Stimulated activated effector memory CD8-positive, alpha-beta T cell treated with anti-CD3 and anti-CD28 coated beads, Interleukin-12 subunit alpha, Interleukin-12 subunit beta, amount 100 ng/mL, for 72 hours (primary cell): ENCODE measurements around the gene WDR54.

Experiments used
- ATAC-seq: fragments of 150-1000 bp; cut with Tn5 transposase; 2 replicates; pipeline ENCODE4 v1.10.0; 2021
- DNase-seq, 2 donors: peaks; one replicate each; pipeline ENCODE4 v3.0.0; 2021 to 2022; ENCODE audit warnings: low spot score in 2 of 2
- H3K27ac Mint-ChIP-seq: one replicate; pipeline ENCODE4 v1.8.0; 2022; ENCODE audit warnings: mild to moderate bottlenecking, mixed read lengths
- H3K36me3 Mint-ChIP-seq: one replicate; pipeline ENCODE4 v1.8.0; 2022; ENCODE audit warnings: mild to moderate bottlenecking, mixed read lengths
- H3K4me1 Mint-ChIP-seq: one replicate; pipeline ENCODE4 v1.8.0; 2022; ENCODE audit warnings: mixed read lengths
- H3K4me3 Mint-ChIP-seq: one replicate; pipeline ENCODE4 v1.8.0; 2022; ENCODE audit warnings: mild to moderate bottlenecking, mixed read lengths
- H3K9me3 Mint-ChIP-seq: one replicate; pipeline ENCODE4 v1.8.0; 2022; ENCODE audit warnings: mixed read lengths

Gene WDR54

DNA sequence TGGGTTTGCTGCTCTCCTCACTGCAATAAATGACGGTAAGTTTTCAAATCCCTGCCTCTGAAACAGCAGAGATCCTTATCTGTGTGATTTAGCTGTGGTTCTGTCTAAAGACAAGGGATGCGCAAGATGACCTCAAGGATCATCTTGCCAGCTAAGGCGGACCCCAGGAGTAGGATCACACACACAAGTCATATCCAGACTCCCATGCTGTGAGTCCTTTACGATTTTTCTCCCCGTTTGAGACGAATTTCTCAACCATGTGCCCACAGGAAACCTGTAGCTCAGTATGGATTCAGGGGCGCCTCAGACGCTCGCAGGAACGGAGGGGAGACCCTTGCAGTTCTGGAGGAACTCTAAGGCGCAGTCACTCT, 30.3 kb upstream of the WDR54 start:
- Mint-ChIP-seq H3K27ac (peak overlapping the region; percentile 97), H3K36me3 (no peaks in the 10 kb centered on the region), H3K4me1 (no peaks in the 10 kb centered on the region), H3K9me3 (no peaks in the 10 kb centered on the region), H3K4me3 (peak overlapping the region; percentile 75)
- DNase-seq (no peak), ATAC-seq (peak; percentile 16)

DNA sequence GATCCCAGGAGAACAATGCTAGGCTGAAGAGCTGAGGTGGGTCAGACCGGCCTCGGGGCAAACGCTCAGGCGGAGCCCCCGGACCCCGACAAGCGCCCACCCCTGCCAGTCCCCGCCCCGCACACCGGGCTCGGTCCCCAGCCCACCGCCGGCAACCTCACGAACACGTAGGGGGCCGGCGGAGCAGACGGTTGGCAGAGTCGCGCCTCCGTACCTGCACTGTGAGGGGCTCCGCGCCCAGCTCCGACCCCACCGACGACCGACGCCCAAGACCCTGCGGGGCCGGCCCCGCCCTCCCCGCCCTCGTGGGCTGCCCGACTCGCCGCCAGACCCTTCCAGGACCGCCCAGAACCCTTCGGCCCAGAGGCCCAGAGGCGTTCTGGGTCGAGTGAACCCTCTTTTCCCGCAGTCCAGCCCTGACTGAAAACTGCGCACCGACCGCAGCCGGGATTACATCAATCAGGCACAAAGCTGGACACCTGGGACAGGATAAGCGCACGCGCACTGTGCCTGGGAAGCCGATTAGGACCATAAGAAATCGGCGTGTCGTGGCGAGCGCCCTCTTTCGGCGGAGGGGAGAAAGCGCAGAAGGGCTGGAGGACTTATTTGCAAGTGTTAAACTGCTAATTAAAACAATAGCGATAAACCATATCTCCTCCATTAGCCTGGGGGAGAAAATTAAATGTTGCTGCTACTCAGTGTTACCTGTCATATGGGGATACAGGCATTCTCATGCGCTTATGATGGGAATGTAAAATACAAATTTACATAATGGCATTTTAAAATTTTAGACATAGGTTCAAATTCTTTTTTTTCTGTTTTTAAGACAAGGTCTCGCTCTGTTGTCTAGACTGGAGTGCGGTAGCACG, 29.7 kb upstream of the WDR54 start:
- Mint-ChIP-seq H3K27ac (peak overlapping the region; percentile 97), H3K4me3 (peak overlapping the region; percentile 75), H3K36me3 (no peaks in the 10 kb centered on the region), H3K4me1 (no peaks in the 10 kb centered on the region), H3K9me3 (no peaks in the 10 kb centered on the region)
- DNase-seq: peak; percentile 98 to 99
- peak; percentile 66 for ATAC-seq

DNA sequence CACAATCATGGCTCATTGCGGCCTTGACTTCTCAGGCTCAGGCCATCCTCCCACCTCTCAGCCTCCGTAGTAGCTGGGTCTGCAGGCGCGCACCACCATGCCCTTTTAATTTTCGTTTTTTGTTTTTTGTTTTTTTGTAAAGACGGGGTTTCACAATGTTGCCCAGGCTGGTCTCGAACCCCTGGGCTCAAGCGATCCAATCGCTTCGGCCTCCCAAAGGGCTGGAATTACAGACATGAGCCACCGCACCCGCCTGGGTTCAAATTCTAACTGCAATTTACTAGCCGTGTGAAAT, 29.1 kb upstream of the WDR54 start:
- ATAC-seq: no peak
- Mint-ChIP-seq H3K4me3 (peak overlapping the region; percentile 75), H3K36me3 (no peaks in the 10 kb centered on the region), H3K9me3 (no peaks in the 10 kb centered on the region), H3K27ac (peak overlapping the region; percentile 97), H3K4me1 (no peaks in the 10 kb centered on the region)
- no peak for DNase-seq

DNA sequence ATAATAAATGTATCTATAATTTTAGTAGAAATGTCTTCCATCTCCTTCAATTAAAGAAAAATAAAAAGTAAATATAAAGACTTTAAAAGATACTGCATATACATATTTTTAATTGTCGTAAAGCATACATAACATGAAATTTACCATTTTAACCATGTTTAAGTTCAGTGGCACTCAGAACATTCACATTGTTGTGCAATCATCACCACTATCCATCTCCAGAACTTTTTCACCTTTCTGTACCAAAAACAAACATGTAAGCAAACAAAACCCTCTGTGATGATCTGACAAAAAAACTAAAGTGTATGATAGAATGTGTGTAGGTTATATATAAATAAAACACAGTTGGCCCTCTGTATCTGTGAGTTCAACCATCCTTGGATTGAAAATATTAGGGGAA, 28.0 kb upstream of the WDR54 start:
- H3K4me3 Mint-ChIP-seq: no peak overlapping the region
- H3K4me1 Mint-ChIP-seq: no peaks in the 10 kb centered on the region
- no peak for ATAC-seq
- H3K9me3 Mint-ChIP-seq: no peaks in the 10 kb centered on the region
- no peaks in the 10 kb centered on the region for H3K36me3 Mint-ChIP-seq
- no peak overlapping the region for H3K27ac Mint-ChIP-seq
- no peak for DNase-seq

DNA sequence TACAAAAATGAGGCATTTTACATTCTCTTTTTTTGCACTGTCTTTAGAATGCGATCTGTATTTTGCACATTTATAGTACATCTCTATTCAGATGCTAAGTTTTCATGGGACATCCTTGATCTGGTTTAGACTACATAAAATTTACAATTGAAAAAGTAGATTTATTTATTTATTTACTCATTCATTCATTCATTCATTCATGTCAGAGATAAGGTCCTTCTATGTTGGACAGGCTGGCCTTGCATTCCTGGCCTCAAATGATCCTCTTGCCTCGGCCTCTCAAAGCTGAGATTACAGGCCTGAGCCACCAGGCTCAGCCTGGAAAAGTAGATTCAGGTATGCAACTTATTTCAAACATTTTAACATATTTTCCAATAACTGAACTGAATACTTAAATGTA, 25.4 kb upstream of the WDR54 start:
- no peak overlapping the region for H3K27ac Mint-ChIP-seq
- ATAC-seq (no peak), DNase-seq (no peak)
- no peaks in the 10 kb centered on the region for H3K36me3 Mint-ChIP-seq
- H3K9me3 Mint-ChIP-seq: no peaks in the 10 kb centered on the region
- no peak overlapping the region for H3K4me3 Mint-ChIP-seq
- no peaks in the 10 kb centered on the region for H3K4me1 Mint-ChIP-seq

DNA sequence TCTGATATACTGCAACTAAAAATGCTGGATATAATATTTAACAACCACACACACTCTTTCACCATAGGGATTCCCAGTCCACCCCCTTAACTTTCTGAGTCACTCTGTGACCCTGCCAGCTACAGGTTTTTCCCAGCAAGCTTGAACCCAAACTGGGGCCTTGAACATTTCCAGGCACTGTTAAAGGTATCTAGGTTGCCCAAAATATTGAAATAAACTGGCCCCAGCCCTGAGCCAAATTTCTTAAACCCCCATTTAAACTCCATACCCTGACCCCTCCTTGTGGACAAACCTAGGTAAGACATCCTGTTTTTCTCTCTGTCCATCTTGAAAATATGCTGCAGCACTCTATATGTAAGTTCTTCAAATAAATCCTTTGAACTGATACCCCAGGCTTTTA, 21.7 kb upstream of the WDR54 start:
- H3K9me3 Mint-ChIP-seq: no peaks in the 10 kb centered on the region
- DNase-seq (no peak), ATAC-seq (peak; percentile 43)
- H3K4me1 Mint-ChIP-seq: no peaks in the 10 kb centered on the region
- no peak overlapping the region for H3K4me3 Mint-ChIP-seq
- no peak overlapping the region for H3K27ac Mint-ChIP-seq
- H3K36me3 Mint-ChIP-seq: no peaks in the 10 kb centered on the region

DNA sequence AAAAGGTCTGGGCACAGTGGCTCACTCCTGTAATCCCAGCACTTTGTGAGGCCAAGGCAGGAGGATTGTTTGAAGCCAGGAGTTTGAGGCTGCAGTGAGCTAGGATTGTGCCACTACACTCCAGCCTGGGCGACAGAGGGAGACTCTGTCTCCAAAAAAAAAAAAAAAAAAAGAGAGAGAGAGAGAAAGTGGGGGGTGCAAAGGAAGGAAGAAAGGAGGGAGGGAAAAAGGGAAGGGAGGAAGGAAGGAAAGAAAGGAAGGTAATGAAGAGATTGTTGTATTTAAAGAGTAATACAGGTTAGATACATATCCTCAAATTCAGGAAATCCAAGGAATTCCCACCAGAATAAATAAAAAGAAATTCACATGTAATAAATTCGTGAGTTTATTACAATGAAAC, 19.6 kb upstream of the WDR54 start:
- no peak for DNase-seq
- Mint-ChIP-seq H3K9me3 (no peaks in the 10 kb centered on the region), H3K27ac (no peak overlapping the region), H3K4me3 (no peak overlapping the region), H3K4me1 (no peaks in the 10 kb centered on the region), H3K36me3 (no peaks in the 10 kb centered on the region)
- ATAC-seq: no peak

DNA sequence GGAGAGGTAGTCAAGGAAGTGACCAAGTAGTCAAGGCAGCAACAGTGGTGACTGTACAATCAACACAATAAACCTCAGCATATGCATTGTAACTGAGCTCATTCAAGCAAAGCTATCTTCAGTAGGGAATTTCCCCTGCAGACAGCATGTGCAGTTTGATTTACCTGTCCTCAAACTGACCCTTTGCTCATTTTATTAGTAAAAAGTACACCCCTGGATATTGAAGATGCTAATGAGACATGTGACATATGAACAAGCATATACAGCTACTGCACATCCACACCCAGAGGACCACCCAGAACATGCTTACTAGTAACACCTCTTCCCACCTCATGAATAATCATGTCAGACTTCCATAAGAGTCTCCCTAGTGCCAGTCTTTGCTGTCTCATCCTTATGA, 15.5 kb upstream of the WDR54 start:
- Mint-ChIP-seq H3K27ac (no peak overlapping the region), H3K4me1 (no peaks in the 10 kb centered on the region), H3K9me3 (no peaks in the 10 kb centered on the region), H3K4me3 (no peak overlapping the region), H3K36me3 (no peaks in the 10 kb centered on the region)
- DNase-seq: no peak
- peak; percentile 67 for ATAC-seq

DNA sequence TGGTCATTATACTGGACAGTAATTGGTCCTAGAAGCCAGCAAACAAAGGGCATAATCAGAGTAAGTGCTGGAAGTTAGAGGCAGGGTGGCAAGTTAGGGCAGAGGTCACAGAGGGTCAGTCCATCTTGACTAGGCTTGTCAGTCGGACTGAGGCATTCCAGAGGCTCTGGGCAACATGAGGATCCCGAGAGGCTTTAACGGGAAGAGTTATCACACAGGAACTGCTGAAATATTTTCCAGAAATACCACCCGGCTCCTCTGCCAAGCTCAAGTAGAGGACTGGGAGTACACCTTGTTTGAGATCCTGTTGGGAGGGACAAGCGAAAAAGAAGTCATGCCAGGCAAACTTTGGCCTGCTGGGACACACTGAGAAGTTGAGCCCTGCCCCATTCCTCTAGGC, 13.8 kb upstream of the WDR54 start:
- DNase-seq (no peak), ATAC-seq (no peak)
- H3K9me3 Mint-ChIP-seq: no peaks in the 10 kb centered on the region
- H3K4me1 Mint-ChIP-seq: no peaks in the 10 kb centered on the region
- no peak overlapping the region for H3K4me3 Mint-ChIP-seq
- no peaks in the 10 kb centered on the region for H3K36me3 Mint-ChIP-seq
- H3K27ac Mint-ChIP-seq: no peak overlapping the region

DNA sequence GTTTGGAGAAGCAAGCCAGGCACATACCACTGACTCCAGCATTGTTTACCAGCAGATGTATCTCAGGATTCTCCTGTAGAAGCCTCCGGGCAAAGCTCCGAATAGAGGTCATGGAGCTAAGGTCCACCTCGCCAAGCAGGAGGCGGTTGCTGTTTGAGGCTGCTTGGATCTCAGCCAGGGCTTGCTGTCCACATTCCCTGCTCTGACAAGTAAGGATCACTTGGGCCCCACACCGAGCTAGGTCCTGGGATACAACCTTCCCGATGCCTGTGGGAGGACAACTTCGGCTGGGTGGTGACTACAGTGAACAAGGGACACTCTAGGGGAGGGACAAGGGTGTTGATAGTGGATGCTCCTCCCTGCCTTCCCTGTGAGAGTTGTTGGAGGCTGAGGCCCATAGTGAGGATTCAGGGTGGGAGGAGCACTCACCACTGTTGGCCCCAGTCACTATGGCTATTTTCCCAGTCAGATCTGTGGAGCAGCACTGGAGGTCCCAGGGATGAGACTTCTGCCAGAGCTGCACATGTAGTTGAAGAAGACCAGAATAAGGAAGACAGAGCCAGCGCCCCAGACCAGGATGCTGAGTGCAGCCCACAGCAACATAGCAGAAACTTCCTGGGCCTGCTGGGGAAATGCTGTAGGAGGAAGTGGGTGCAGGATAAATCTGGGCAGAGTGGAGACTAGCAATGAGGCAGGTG, 8.4 kb upstream of the WDR54 start:
- ATAC-seq: no peak
- Mint-ChIP-seq H3K4me3 (no peak overlapping the region), H3K4me1 (no peaks in the 10 kb centered on the region), H3K9me3 (no peaks in the 10 kb centered on the region), H3K27ac (peak overlapping the region; percentile 11), H3K36me3 (no peaks in the 10 kb centered on the region)
- DNase-seq: no peak

DNA sequence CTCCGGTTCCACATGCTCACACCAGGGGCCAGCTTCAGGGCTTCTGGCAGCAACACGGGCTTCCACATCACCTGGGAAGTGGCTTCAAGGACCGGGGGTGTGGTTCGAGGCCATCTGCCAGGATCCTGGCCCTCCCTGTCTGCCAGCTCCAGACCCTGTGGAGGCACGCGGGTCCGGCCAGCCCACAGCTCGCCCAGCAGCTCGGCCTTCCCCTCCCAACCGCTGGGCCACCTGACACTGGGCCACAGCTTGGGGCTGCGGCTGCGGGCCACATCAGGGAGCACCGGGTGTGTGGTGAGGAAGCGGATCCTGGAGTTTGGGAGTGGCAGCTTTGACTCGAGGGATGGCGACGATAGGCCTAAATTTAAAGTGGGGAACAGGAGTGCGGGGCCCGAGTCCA, 7.1 kb upstream of the WDR54 start:
- no peak for DNase-seq
- no peak for ATAC-seq
- Mint-ChIP-seq H3K9me3 (no peaks in the 10 kb centered on the region), H3K27ac (no peak overlapping the region), H3K4me1 (no peaks in the 10 kb centered on the region), H3K36me3 (no peaks in the 10 kb centered on the region), H3K4me3 (peak overlapping the region; percentile 52)

DNA sequence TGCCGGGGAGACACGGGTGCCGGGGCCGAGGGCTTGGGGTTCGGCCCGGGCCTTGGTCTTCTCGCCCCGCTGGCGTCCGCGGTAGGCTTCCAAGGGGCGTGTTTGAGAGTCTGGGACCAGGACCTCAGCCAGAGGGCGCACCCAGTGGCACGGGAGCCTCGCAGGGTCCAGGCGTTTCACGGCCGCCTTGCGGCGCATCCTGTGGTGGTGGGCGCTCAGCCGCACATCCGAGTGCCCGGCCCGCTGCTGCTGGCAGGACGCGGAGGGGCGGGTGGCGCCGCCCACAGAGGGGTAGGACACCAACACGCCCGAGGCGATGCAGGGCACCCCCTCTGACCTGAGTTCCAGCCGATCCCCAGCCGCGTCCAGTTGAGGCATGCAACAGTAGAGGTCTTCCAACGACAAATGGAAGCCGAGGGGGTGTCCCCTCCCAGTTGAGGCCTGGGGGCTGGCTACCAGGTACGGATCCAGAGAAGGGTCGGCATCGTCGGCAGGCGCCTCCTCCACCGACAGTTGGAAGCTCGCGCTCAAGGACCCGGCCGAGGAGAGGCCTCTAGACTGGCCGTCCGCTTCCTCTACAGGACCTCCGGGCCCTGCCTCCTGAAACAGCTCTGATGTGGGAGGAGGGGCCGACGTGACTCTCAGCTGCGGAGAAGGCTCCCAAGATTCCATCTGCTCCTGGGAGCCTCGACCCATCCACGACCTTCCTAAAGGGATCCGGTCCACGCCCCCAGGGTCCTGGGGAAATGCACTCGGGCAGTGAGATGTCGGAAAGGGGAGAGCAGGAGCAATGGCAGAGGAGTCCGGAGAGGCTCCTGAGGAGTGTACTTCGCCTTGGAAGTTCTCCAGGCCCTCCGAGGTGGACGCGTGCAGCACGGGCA, 6.4 kb upstream of the WDR54 start:
- no peak overlapping the region for H3K27ac Mint-ChIP-seq
- no peaks in the 10 kb centered on the region for H3K9me3 Mint-ChIP-seq
- peaks cover 1% of the 10 kb centered on the region for H3K4me1 Mint-ChIP-seq
- peak overlapping the region; percentile 52 for H3K4me3 Mint-ChIP-seq
- ATAC-seq (peak; percentile 59), DNase-seq (no peak)
- no peaks in the 10 kb centered on the region for H3K36me3 Mint-ChIP-seq

DNA sequence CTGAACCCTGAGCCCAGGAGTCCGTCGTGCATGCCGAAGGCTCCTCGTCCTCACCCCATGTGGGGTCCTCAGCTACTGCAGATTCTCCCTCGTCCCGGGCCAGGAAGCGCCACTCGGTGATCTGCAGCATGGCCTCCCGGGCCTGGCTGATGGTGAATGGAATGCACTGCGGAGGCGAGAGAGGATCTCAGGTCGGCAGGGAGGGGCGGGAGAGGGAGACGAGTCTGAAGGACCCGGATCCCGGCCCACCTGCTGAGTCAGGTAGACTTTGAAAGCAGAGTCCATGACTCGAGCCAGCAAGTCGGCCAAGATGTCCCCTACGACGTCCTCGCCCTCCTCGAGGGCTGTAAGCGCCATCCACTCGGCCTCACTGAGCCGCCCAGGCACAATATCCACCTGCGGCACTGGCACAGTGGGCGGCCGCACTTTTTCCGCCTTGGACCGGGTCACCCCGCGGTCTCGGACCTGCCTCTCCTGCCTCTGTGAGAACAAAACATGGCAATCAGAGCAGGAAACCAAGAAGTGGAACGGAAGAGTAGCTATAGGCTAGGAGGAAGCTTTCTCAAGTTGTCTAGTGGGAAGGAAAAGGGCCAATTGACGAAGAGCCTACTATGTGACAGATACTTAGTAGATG, 5.7 kb upstream of the WDR54 start:
- no peak for ATAC-seq

DNA sequence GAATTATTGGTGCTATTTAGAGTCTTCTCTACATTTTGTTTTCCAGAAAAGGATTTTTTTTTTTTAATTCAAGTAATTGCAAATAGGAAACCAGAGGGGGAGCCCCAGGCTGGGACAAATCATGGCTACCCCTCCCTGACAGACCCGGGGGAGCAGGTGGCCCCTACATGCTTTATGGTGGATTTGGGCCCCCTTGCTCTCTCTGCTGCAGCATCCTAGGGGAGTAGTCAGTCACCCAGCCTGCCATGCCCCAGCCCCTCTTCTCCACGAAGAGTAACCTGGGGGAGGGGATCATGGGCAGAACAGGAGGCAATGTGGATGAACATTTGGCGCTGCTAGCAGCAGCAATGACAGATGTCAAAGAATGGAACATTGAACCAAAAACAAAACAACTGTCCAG, 4.8 kb upstream of the WDR54 start:
- Mint-ChIP-seq H3K9me3 (no peaks in the 10 kb centered on the region), H3K4me3 (no peak overlapping the region), H3K36me3 (peaks cover 9% of the 10 kb centered on the region), H3K27ac (no peak overlapping the region), H3K4me1 (peaks cover 14% of the 10 kb centered on the region)
- DNase-seq (no peak), ATAC-seq (no peak)

More for the DNA sequence above, 5.7 kb upstream of the WDR54 start:
- Mint-ChIP-seq H3K9me3 (no peaks in the 10 kb centered on the region), H3K4me1 (peaks cover 8% of the 10 kb centered on the region), H3K36me3 (peaks cover under 1% of the 10 kb centered on the region), H3K4me3 (peak overlapping the region; percentile 52), H3K27ac (no peak overlapping the region)
- DNase-seq: no peak

DNA sequence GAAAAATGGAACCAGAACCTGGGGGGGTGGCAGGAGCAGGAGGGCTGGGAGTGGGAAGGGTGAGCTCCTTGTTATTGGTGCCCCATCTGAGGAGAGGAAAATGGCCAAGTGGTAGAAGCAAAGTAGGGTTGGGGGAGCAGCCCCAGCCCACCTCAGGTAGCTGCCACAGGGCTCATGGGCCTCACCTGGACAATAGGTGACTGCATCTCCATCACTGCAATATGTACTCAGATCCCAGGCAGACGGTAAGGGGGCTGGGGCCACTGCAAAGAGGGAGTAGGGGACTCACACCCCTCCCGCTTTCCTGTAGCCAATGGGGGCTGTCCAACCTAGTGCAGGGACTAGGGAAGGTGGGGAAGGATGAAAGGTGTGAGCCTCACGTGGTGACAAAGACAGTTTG, 4.3 kb upstream of the WDR54 start:
- Mint-ChIP-seq H3K4me3 (no peak overlapping the region), H3K9me3 (no peaks in the 10 kb centered on the region), H3K4me1 (peaks cover 18% of the 10 kb centered on the region), H3K36me3 (peaks cover 13% of the 10 kb centered on the region), H3K27ac (no peak overlapping the region)
- DNase-seq (no peak), ATAC-seq (no peak)
